ENCODE measurements around the gene EFNA5.

DNA sequence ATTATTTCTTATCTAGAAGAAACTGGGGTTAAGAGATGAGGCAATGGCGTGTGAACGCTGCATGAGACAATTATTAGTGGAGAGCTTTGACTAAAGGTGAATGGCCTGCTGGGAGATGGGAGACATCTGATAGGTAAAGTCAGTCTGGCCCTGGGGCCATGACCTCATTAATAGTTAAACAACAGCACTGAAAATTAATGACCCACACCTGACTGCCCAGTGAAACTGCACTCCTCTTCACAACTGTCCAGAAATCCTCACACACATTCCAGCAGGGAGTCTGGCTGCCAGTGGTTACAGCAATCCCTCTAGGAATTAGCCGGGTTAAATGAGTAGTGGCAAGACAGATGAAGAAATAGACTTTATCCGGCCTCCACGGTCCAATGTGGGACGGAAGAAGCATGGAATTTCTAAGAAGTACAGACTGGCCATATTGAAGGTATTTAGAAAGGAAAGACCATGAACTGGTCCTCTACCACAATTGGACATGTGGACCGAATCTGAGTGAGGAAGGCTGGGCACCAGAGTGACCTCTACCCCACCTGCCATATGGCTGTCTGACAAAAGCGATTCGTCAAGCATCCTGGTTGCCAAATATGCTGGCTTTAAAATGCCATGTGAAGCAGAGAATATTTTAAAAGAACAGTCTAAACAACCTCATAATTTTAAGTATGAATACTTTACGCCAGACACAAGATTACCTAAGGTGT lies 138.4 kb downstream of the EFNA5 start:
- TF ChIP-seq, protein P1, sequence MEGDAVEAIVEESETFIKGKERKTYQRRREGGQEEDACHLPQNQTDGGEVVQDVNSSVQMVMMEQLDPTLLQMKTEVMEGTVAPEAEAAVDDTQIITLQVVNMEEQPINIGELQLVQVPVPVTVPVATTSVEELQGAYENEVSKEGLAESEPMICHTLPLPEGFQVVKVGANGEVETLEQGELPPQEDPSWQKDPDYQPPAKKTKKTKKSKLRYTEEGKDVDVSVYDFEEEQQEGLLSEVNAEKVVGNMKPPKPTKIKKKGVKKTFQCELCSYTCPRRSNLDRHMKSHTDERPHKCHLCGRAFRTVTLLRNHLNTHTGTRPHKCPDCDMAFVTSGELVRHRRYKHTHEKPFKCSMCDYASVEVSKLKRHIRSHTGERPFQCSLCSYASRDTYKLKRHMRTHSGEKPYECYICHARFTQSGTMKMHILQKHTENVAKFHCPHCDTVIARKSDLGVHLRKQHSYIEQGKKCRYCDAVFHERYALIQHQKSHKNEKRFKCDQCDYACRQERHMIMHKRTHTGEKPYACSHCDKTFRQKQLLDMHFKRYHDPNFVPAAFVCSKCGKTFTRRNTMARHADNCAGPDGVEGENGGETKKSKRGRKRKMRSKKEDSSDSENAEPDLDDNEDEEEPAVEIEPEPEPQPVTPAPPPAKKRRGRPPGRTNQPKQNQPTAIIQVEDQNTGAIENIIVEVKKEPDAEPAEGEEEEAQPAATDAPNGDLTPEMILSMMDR (optimal IDR thresholded peaks at IDR 0.05 in 1 of 3, IDR thresholded peaks at IDR 0.05 in 1 of 3, conservative IDR thresholded peaks at IDR 0.05 in 1 of 3; ENCODE audit: extremely low read depth in 1 of 3, insufficient read depth in 2 of 3, low read length in 3 of 3), result no peak
- TF ChIP-seq EZH2 (IDR thresholded peaks at IDR 0.05; ENCODE audit: low read length), result no peak

Data from keratinocyte (primary cell).